Endothelial cell (in vitro differentiated cells): Measurements from ENCODE around the gene RIPOR3. TPM values are rescaled to one million over a fixed set of nuclear protein-coding genes. Genes with fewer than 3 reads are reported as not detected.
A peak's percentile ranks its signal among the peaks of the same experiment; 100 is the strongest.

Experiments
- DNase-seq: peaks from one replicate; pipeline ENCODE4 v3.0.0; 2021; ENCODE audit warnings: low spot score
- H3K27ac Mint-ChIP-seq: one replicate; pipeline ENCODE4 v1.8.0; 2021; ENCODE audit warnings: mixed read lengths, inconsistent platforms; ENCODE audit not compliant: unreplicated experiment
- H3K27me3 Mint-ChIP-seq: one replicate; pipeline ENCODE4 v1.8.0; 2021; ENCODE audit warnings: mild to moderate bottlenecking, moderate library complexity, mixed read lengths, inconsistent platforms; ENCODE audit not compliant: unreplicated experiment
- H3K36me3 Mint-ChIP-seq: one replicate; pipeline ENCODE4 v1.8.0; 2021; ENCODE audit warnings: mild to moderate bottlenecking, low read depth, mixed read lengths, inconsistent platforms; ENCODE audit not compliant: unreplicated experiment
- H3K4me1 Mint-ChIP-seq: one replicate; pipeline ENCODE4 v1.8.0; 2021; ENCODE audit warnings: mild to moderate bottlenecking, mixed read lengths, inconsistent platforms; ENCODE audit not compliant: unreplicated experiment
- H3K4me3 Mint-ChIP-seq: one replicate; pipeline ENCODE4 v1.8.0; 2021; ENCODE audit warnings: mild to moderate bottlenecking, mixed read lengths, inconsistent platforms; ENCODE audit not compliant: unreplicated experiment
- H3K9me3 Mint-ChIP-seq: one replicate; pipeline ENCODE4 v1.8.0; 2021; ENCODE audit warnings: mixed read lengths, inconsistent platforms; ENCODE audit not compliant: unreplicated experiment
- CTCF ChIP-seq: fragments of 200-600 bp; sonication (generic); IDR thresholded peaks from one replicate; pipeline ENCODE4 v1.5.0; 2021; ENCODE audit warnings: antibody characterized with exemption; ENCODE audit not compliant: unreplicated experiment
- total RNA-seq: library from RNA; stranded (reverse); fragmentation: NEBNext Ultra II Directional; extraction: Animal tissue kit (Norgen Biotek cat#: 25700); gene quantifications from one replicate; pipeline ENCODE4 v1.2.1, GENCODE V29; 2021; ENCODE audit not compliant: unreplicated experiment

RIPOR3 gene
- total RNA-seq, 1 donor from 2014 or later, result 11.2 TPM

- H3K27ac Mint-ChIP-seq, result no peak overlapping the region
- H3K27me3 Mint-ChIP-seq, result peaks cover 4% of the 10 kb centered on the region
- no peak for DNase-seq
- peak overlapping the region; percentile 37 for H3K4me3 Mint-ChIP-seq
- H3K9me3 Mint-ChIP-seq, result no peaks in the 10 kb centered on the region
- TF ChIP-seq CTCF, result no peak
- peaks cover 9% of the 10 kb centered on the region for H3K4me1 Mint-ChIP-seq
- H3K36me3 Mint-ChIP-seq, result peaks cover 22% of the 10 kb centered on the region
Measured at GRCh38 chr20:50562262-50562701, 129.1 kb downstream of the RIPOR3 start.

- DNase-seq, result no peak
- TF ChIP-seq CTCF, result no peak
- peaks cover 18% of the 10 kb centered on the region for H3K36me3 Mint-ChIP-seq
- H3K27me3 Mint-ChIP-seq, result peaks cover 4% of the 10 kb centered on the region
- H3K4me3 Mint-ChIP-seq, result no peak overlapping the region
- H3K4me1 Mint-ChIP-seq, result peaks cover 9% of the 10 kb centered on the region
- H3K9me3 Mint-ChIP-seq, result no peaks in the 10 kb centered on the region
- no peak overlapping the region for H3K27ac Mint-ChIP-seq
Measured at GRCh38 chr20:50561379-50562078, 129.8 kb downstream of the RIPOR3 start.

GRCh38 chr20:50560867-50561266 lies 130.5 kb downstream of the RIPOR3 start:
- H3K27me3 Mint-ChIP-seq, result peaks cover 4% of the 10 kb centered on the region
- H3K4me3 Mint-ChIP-seq, result no peak overlapping the region
- TF ChIP-seq CTCF, result no peak
- peaks cover 9% of the 10 kb centered on the region for H3K4me1 Mint-ChIP-seq
- H3K27ac Mint-ChIP-seq, result peak overlapping the region; percentile 40
- H3K9me3 Mint-ChIP-seq, result no peaks in the 10 kb centered on the region
- peaks cover 16% of the 10 kb centered on the region for H3K36me3 Mint-ChIP-seq
- no peak for DNase-seq

- no peak overlapping the region for H3K27ac Mint-ChIP-seq
- no peaks in the 10 kb centered on the region for H3K9me3 Mint-ChIP-seq
- DNase-seq, result no peak
- peaks cover 16% of the 10 kb centered on the region for H3K36me3 Mint-ChIP-seq
- peaks cover 4% of the 10 kb centered on the region for H3K27me3 Mint-ChIP-seq
- peaks cover 9% of the 10 kb centered on the region for H3K4me1 Mint-ChIP-seq
- no peak for TF ChIP-seq CTCF
- no peak overlapping the region for H3K4me3 Mint-ChIP-seq
Measured at GRCh38 chr20:50559856-50560638, 131.3 kb downstream of the RIPOR3 start.

GRCh38 chr20:50559149-50559548 lies 132.2 kb downstream of the RIPOR3 start:
- no peak for TF ChIP-seq CTCF
- Mint-ChIP-seq H3K4me1 (peaks cover 9% of the 10 kb centered on the region), H3K9me3 (no peaks in the 10 kb centered on the region), H3K27me3 (peaks cover 4% of the 10 kb centered on the region), H3K27ac (no peak overlapping the region), H3K4me3 (no peak overlapping the region), H3K36me3 (peaks cover 16% of the 10 kb centered on the region)
- no peak for DNase-seq
